CD14-positive monocyte (primary cell): Measurements from ENCODE around the gene TRIM9. TPM values are rescaled to one million over a fixed set of nuclear protein-coding genes. Genes with fewer than 3 reads are reported as not detected.

Source experiments
- DNase-seq, 3 donors: peaks; one replicate each; pipeline ENCODE4 v3.0.0-alpha.2; 2011 to 2022
- H2AFZ ChIP-seq: 2 replicates; pipeline ENCODE4 v1.6.0; 2012; ENCODE audit warnings: mild to moderate bottlenecking, low read depth, low read length, inconsistent platforms; ENCODE audit not compliant: insufficient read depth, poor library complexity, severe bottlenecking
- H3K27ac ChIP-seq, 2 donors: 1 replicate in 1 of 2; 2 replicates in 1 of 2; pipeline ENCODE4 v1.5.1; 2012 to 2013; ENCODE audit warnings: low read length in 2 of 2, control low read depth in 1 of 2, inconsistent platforms in 1 of 2, low read depth in 1 of 2, mild to moderate bottlenecking in 1 of 2
- H3K27me3 ChIP-seq, 2 donors: one replicate each; pipeline versions ENCODE4 v1.6.0 to v1.6.1; 2011 to 2013; ENCODE audit warnings: low read length in 2 of 2; ENCODE audit not compliant: control insufficient read depth in 2 of 2, insufficient read depth in 2 of 2
- H3K36me3 ChIP-seq, 2 donors: replicated peaks in 1 of 2; 1 replicate in 1 of 2; 2 replicates in 1 of 2; pipeline versions ENCODE4 v1.5.1 to v1.6.1; 2012 to 2013; ENCODE audit warnings: low read length in 2 of 2, control low read depth in 1 of 2, inconsistent platforms in 1 of 2, mild to moderate bottlenecking in 1 of 2; ENCODE audit not compliant: insufficient read depth in 2 of 2, control insufficient read depth in 1 of 2
- H3K4me1 ChIP-seq, 2 donors: 1 replicate in 1 of 2; 2 replicates in 1 of 2; pipeline versions ENCODE4 v1.5.1 to v1.6.1; 2012 to 2013; ENCODE audit warnings: low read length in 2 of 2, control low read depth in 1 of 2, inconsistent platforms in 1 of 2, mild to moderate bottlenecking in 1 of 2, moderate library complexity in 1 of 2; ENCODE audit not compliant: insufficient read depth in 2 of 2, control insufficient read depth in 1 of 2
- H3K4me2 ChIP-seq: replicated peaks from 2 replicates; pipeline ENCODE3; 2012; ENCODE audit warnings: low read length, moderate library complexity, mild to moderate bottlenecking; ENCODE audit not compliant: poor library complexity, severe bottlenecking; ENCODE audit errors: extremely low read depth
- H3K4me3 ChIP-seq, 3 experiments: fragments of 200-600 bp in 1 of 3; sonication (generic) in 1 of 3; replicated peaks in 1 of 3; 1 replicate in 2 of 3; 2 replicates in 1 of 3; pipeline ENCODE4 v1.5.1; 2011 to 2013; ENCODE audit warnings: low read length in 3 of 3, mild to moderate bottlenecking in 3 of 3, control low read depth in 2 of 3, low read depth in 2 of 3, inconsistent platforms in 1 of 3, moderate library complexity in 1 of 3
- H3K79me2 ChIP-seq: 2 replicates; pipeline ENCODE4 v1.6.0; 2012; ENCODE audit warnings: mild to moderate bottlenecking, control low read depth, inconsistent platforms, low read length, moderate library complexity; ENCODE audit not compliant: insufficient read depth
- H3K9ac ChIP-seq: 2 replicates; pipeline ENCODE4 v1.6.0; 2017; ENCODE audit warnings: low read length, mild to moderate bottlenecking; ENCODE audit not compliant: insufficient read depth, poor library complexity, severe bottlenecking
- H3K9me3 ChIP-seq, 2 donors: replicated peaks in 1 of 2; 1 replicate in 1 of 2; 2 replicates in 1 of 2; pipeline versions ENCODE4 v1.5.1 to v1.6.1; 2012 to 2013; ENCODE audit warnings: low read length in 2 of 2, control low read depth in 1 of 2; ENCODE audit not compliant: control insufficient read depth in 1 of 2, insufficient read depth in 1 of 2
- H4K20me1 ChIP-seq: 2 replicates; pipeline ENCODE4 v1.6.0; 2012; ENCODE audit warnings: mild to moderate bottlenecking, low read length, control low read depth, moderate library complexity; ENCODE audit not compliant: insufficient read depth
- H3K27ac Mint-ChIP-seq, 7 donors: one replicate each; pipeline ENCODE4 v1.8.0; 2020; ENCODE audit warnings: mild to moderate bottlenecking in 7 of 7, mixed read lengths in 7 of 7, moderate library complexity in 6 of 7, inconsistent platforms in 2 of 7
- H3K27me3 Mint-ChIP-seq, 3 donors: one replicate each; pipeline ENCODE4 v1.8.0; 2021 to 2022; ENCODE audit warnings: low read depth in 3 of 3, mild to moderate bottlenecking in 3 of 3, mixed read lengths in 3 of 3, moderate library complexity in 3 of 3, inconsistent platforms in 1 of 3
- H3K36me3 Mint-ChIP-seq, 2 donors: one replicate each; pipeline ENCODE4 v1.8.0; 2020; ENCODE audit warnings: mixed read lengths in 2 of 2, inconsistent platforms in 1 of 2, mild to moderate bottlenecking in 1 of 2
- H3K4me1 Mint-ChIP-seq: one replicate; pipeline ENCODE4 v1.8.0; 2020; ENCODE audit warnings: mild to moderate bottlenecking, mixed read lengths
- H3K4me3 Mint-ChIP-seq, 2 donors: one replicate each; pipeline ENCODE4 v1.8.0; 2020; ENCODE audit warnings: mild to moderate bottlenecking in 2 of 2, mixed read lengths in 2 of 2, moderate library complexity in 1 of 2
- H3K9me3 Mint-ChIP-seq, 7 donors: one replicate each; pipeline ENCODE4 v1.8.0; 2020 to 2022; ENCODE audit warnings: mixed read lengths in 7 of 7, mild to moderate bottlenecking in 6 of 7, moderate library complexity in 6 of 7, inconsistent platforms in 2 of 7
- WGBS: methylation state at CpG from one replicate; pipeline ENCODE4 v1.1.5; 2013; ENCODE audit warnings: missing lambda C conversion rate; ENCODE audit not compliant: insufficient coverage; 5-methylcytosine and 5-hydroxymethylcytosine counted together
- intact Hi-C, 2 donors: fragments of 100-400 bp; cut with micrococcal nuclease; formaldehyde crosslinking; loops; one replicate each; pipeline versions ENCODE4 v1.15.0 to v1.15.1; 2023
- polyA plus RNA-seq, 3 donors: library from polyadenylated mRNA; depleted of rRNA in 1 of 3; unstranded in 2 of 3; stranded (reverse) in 1 of 3; fragments of 300-500 nt in 2 of 3; fragments of >200 nt in 1 of 3; fragmentation: Illumina TruSeq in 2 of 3; gene quantifications; 1 replicate in 2 of 3; 2 replicates in 1 of 3; pipeline ENCODE4 v1.2.3, GENCODE V29; 2012 to 2021
- TF ChIP-seq, protein P1 (sequence below): fragments of 200-600 bp; IDR thresholded peaks from one replicate; pipeline ENCODE4 v1.8.0; 2022; ENCODE audit warnings: antibody characterized with exemption, mild to moderate bottlenecking

The TRIM9 gene
- polyA plus RNA-seq, 3 donors = 0.01 TPM; not detected in 2

DNA sequence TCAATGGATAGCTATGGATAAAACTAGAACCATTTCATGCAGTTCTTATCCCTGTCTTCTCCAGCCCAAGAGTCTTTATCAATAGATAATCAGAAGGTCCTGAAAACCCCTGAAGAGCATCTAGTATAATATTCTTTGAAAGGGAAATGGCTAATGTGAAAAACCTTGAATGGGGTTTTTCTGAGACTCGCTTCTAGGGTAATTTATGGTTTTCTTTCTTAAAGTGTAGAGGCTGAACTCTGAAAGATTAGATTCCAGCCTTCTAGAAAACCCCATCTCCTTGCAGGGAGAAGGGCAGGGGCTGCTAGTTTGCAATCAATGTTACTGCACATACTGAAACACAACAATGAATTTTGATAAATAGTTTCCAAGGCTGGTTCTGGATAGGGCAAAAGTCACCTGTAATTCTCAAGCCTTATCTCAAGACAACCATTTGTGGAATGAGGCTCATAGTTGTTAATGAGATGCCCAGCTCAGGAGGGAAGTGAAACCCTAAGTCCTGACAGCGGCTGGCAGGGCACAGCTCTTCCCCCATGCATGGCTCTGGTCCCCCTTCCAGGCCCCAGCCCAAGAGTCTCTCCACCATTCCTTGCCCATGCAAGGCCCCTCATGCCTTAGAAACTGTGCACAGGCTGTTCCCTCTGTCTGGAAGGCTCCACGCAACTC is 116.9 kb downstream of the TRIM9 start:
- H3K27me3 Mint-ChIP-seq = no peaks in the 10 kb centered on the region
- H3K36me3 Mint-ChIP-seq = no peaks in the 10 kb centered on the region
- no peaks in the 10 kb centered on the region for H4K20me1 ChIP-seq
- H3K4me2 ChIP-seq = no peak overlapping the region
- 42% methylated on average over 2 of the region's 3 CpGs for WGBS
- H3K4me1 ChIP-seq = peaks cover 6 to 7% of the 10 kb centered on the region in 2 donors
- H3K4me3 Mint-ChIP-seq = peak overlapping the region in 1 of 2 donors; percentile 15
- H3K9ac ChIP-seq = no peak overlapping the region
- no peaks in the 10 kb centered on the region for H3K27me3 ChIP-seq
- peaks cover 7% of the 10 kb centered on the region for H3K4me1 Mint-ChIP-seq
- no peaks in the 10 kb centered on the region for H3K9me3 ChIP-seq
- no peak overlapping the region for H3K27ac ChIP-seq
- H3K36me3 ChIP-seq = no peaks in the 10 kb centered on the region
- intact Hi-C loops = no loop called here
- H3K79me2 ChIP-seq = no peaks in the 10 kb centered on the region
- H3K9me3 Mint-ChIP-seq = no peaks in the 10 kb centered on the region
- H3K4me3 ChIP-seq = no peak overlapping the region
- H2AFZ ChIP-seq = peak overlapping the region; percentile 43
- DNase-seq = peak; percentile 23 to 40 (median 36)
- H3K27ac Mint-ChIP-seq = peak overlapping the region in 2 of 7 donors; percentile 48 to 67
- TF ChIP-seq, protein P1, sequence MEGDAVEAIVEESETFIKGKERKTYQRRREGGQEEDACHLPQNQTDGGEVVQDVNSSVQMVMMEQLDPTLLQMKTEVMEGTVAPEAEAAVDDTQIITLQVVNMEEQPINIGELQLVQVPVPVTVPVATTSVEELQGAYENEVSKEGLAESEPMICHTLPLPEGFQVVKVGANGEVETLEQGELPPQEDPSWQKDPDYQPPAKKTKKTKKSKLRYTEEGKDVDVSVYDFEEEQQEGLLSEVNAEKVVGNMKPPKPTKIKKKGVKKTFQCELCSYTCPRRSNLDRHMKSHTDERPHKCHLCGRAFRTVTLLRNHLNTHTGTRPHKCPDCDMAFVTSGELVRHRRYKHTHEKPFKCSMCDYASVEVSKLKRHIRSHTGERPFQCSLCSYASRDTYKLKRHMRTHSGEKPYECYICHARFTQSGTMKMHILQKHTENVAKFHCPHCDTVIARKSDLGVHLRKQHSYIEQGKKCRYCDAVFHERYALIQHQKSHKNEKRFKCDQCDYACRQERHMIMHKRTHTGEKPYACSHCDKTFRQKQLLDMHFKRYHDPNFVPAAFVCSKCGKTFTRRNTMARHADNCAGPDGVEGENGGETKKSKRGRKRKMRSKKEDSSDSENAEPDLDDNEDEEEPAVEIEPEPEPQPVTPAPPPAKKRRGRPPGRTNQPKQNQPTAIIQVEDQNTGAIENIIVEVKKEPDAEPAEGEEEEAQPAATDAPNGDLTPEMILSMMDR = no peak

DNA sequence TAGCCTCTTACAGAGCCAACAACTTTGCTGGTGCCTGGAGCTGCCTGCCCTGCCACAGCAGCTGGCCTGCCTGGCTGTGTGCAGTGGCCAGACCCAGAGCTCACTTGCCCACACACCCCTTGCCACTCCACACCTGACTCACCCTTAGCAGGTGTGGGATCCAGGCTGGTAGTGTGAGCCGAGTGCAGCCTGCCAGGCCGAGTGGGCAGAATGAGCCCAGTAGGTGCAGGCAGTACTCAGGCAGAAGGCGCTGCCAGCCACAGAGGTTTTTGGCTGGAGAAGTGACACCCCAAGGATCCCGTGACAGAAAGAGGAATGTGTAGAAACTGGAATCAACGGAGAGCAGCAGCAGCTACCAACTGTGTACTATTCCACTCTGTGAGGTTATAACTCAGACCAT is 120.8 kb downstream of the TRIM9 start:
- Mint-ChIP-seq H3K27me3 (no peaks in the 10 kb centered on the region), H3K9me3 (no peaks in the 10 kb centered on the region), H3K36me3 (no peaks in the 10 kb centered on the region), H3K4me1 (peaks cover 11% of the 10 kb centered on the region), H3K4me3 (no peak overlapping the region), H3K27ac (no peak overlapping the region)
- TF ChIP-seq, protein P1 = no peak
- Histone ChIP-seq H3K4me2 (no peak overlapping the region), H4K20me1 (no peaks in the 10 kb centered on the region), H3K36me3 (no peaks in the 10 kb centered on the region), H2AFZ (no peak overlapping the region), H3K4me1 (peaks cover 6 to 7% of the 10 kb centered on the region in 2 donors), H3K9ac (no peak overlapping the region), H3K79me2 (no peaks in the 10 kb centered on the region), H3K27me3 (no peaks in the 10 kb centered on the region), H3K9me3 (no peaks in the 10 kb centered on the region), H3K27ac (no peak overlapping the region), H3K4me3 (no peak overlapping the region)
- intact Hi-C loops = no loop called here
- DNase-seq = no peak
- 92% methylated on average over 2 of the region's 5 CpGs for WGBS
